ENCODE results near the gene CACNA1H.

GRCh38 chr16:1214719-1215118, 61.8 kb downstream of the CACNA1H start:
- TF ChIP-seq, protein P1, sequence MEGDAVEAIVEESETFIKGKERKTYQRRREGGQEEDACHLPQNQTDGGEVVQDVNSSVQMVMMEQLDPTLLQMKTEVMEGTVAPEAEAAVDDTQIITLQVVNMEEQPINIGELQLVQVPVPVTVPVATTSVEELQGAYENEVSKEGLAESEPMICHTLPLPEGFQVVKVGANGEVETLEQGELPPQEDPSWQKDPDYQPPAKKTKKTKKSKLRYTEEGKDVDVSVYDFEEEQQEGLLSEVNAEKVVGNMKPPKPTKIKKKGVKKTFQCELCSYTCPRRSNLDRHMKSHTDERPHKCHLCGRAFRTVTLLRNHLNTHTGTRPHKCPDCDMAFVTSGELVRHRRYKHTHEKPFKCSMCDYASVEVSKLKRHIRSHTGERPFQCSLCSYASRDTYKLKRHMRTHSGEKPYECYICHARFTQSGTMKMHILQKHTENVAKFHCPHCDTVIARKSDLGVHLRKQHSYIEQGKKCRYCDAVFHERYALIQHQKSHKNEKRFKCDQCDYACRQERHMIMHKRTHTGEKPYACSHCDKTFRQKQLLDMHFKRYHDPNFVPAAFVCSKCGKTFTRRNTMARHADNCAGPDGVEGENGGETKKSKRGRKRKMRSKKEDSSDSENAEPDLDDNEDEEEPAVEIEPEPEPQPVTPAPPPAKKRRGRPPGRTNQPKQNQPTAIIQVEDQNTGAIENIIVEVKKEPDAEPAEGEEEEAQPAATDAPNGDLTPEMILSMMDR (IDR thresholded peaks at IDR 0.05; ENCODE audit: insufficient read depth, low read length, poor library complexity, severe bottlenecking), result no peak
- TF ChIP-seq EZH2phosphoT487 (conservative IDR thresholded peaks at IDR 0.05; ENCODE audit: low read length), result no peak

All from SU-DHL-6 (cell line).